Measurements from ENCODE around the gene PBRM1. TPM values are rescaled to one million over a fixed set of nuclear protein-coding genes. Genes with fewer than 3 reads are reported as not detected.
"Not testable (repeated sequence)": the region's sequence is repeated elsewhere in the genome, so short reads cannot be mapped to it uniquely, and the experiment has no call there.

The PBRM1 gene
- total RNA-seq (125 TPM), polyA plus RNA-seq (25.1 TPM)

- under 1% methylated on average over 82 of the region's 82 CpGs for WGBS
- H3K4me3 ChIP-seq (ENCODE audit: low read depth, low read length) = peak within 1 kb of the TSS; percentile 62
- peak within 1 kb of the TSS; percentile 99 for H3K27ac ChIP-seq (ENCODE audit: low read depth)
- H3K36me3 ChIP-seq (ENCODE audit: insufficient read depth) = peaks cover 7% of the 10 kb centered on the region
- H3K4me1 ChIP-seq (ENCODE audit: insufficient read depth) = no peaks in the 10 kb centered on the region
- peak; percentile 81 for DNase-seq (ENCODE audit: extremely low spot score)
Measured at GRCh38 chr3:52685709-52686691, at the start of gene PBRM1, which contains the start of gene GNL3. PBRM1 (minus strand) TSS chr3:52685913. GNL3 (plus strand) TSS chr3:52686032; CDS start chr3:52686093, 61 bp downstream.

- DNase-seq (ENCODE audit: extremely low spot score) = no peak
- WGBS = 93% methylated on average over 10 of the region's 10 CpGs
- H3K4me1 ChIP-seq (ENCODE audit: insufficient read depth) = no peaks in the 10 kb centered on the region
- peaks cover 9% of the 10 kb centered on the region for H3K36me3 ChIP-seq (ENCODE audit: insufficient read depth)
- H3K27ac ChIP-seq (ENCODE audit: low read depth) = no peak overlapping the region
- H3K4me3 ChIP-seq (ENCODE audit: low read depth, low read length) = no peak overlapping the region
Measured at GRCh38 chr3:52733256-52733891, 47.7 kb upstream of the PBRM1 start.

- H3K4me3 ChIP-seq (ENCODE audit: low read depth, low read length) = no peak overlapping the region
- no peak for DNase-seq (ENCODE audit: extremely low spot score)
- H3K36me3 ChIP-seq (ENCODE audit: insufficient read depth) = peaks cover 7% of the 10 kb centered on the region
- no peaks in the 10 kb centered on the region for H3K4me1 ChIP-seq (ENCODE audit: insufficient read depth)
- 96% methylated on average over 14 of the region's 14 CpGs for WGBS
- H3K27ac ChIP-seq (ENCODE audit: low read depth) = no peak overlapping the region
Measured at GRCh38 chr3:52731590-52731989, 45.9 kb upstream of the PBRM1 start.

GRCh38 chr3:52730681-52731080, 45.0 kb upstream of the PBRM1 start:
- H3K36me3 ChIP-seq (ENCODE audit: insufficient read depth) = peaks cover 7% of the 10 kb centered on the region
- no peaks in the 10 kb centered on the region for H3K4me1 ChIP-seq (ENCODE audit: insufficient read depth)
- H3K4me3 ChIP-seq (ENCODE audit: low read depth, low read length) = no peak overlapping the region
- no peak overlapping the region for H3K27ac ChIP-seq (ENCODE audit: low read depth)
- DNase-seq (ENCODE audit: extremely low spot score) = no peak

GRCh38 chr3:52728753-52729152, 43.0 kb upstream of the PBRM1 start:
- not testable (repeated sequence) for H3K4me3 ChIP-seq (ENCODE audit: low read depth, low read length); H3K36me3 ChIP-seq (ENCODE audit: insufficient read depth); H3K27ac ChIP-seq (ENCODE audit: low read depth); DNase-seq (ENCODE audit: extremely low spot score); H3K4me1 ChIP-seq (ENCODE audit: insufficient read depth)
- WGBS = 81% methylated on average over 3 of the region's 3 CpGs

GRCh38 chr3:52724511-52724910, 38.8 kb upstream of the PBRM1 start:
- Histone ChIP-seq H3K4me1 (ENCODE audit: insufficient read depth) (no peaks in the 10 kb centered on the region), H3K27ac (ENCODE audit: low read depth) (no peak overlapping the region), H3K4me3 (ENCODE audit: low read depth, low read length) (no peak overlapping the region), H3K36me3 (ENCODE audit: insufficient read depth) (no peaks in the 10 kb centered on the region)
- 100% methylated on average over 1 of the region's 1 CpG for WGBS
- DNase-seq (ENCODE audit: extremely low spot score) = no peak

GRCh38 chr3:52723935-52724334, 38.2 kb upstream of the PBRM1 start:
- H3K4me3 ChIP-seq (ENCODE audit: low read depth, low read length) = no peak overlapping the region
- DNase-seq (ENCODE audit: extremely low spot score) = no peak
- H3K36me3 ChIP-seq (ENCODE audit: insufficient read depth) = no peaks in the 10 kb centered on the region
- H3K27ac ChIP-seq (ENCODE audit: low read depth) = no peak overlapping the region
- 96% methylated on average over 5 of the region's 5 CpGs for WGBS
- H3K4me1 ChIP-seq (ENCODE audit: insufficient read depth) = no peaks in the 10 kb centered on the region

- no peak overlapping the region for H3K27ac ChIP-seq (ENCODE audit: low read depth)
- H3K36me3 ChIP-seq (ENCODE audit: insufficient read depth) = no peaks in the 10 kb centered on the region
- no peak overlapping the region for H3K4me3 ChIP-seq (ENCODE audit: low read depth, low read length)
- no peaks in the 10 kb centered on the region for H3K4me1 ChIP-seq (ENCODE audit: insufficient read depth)
- WGBS = 97% methylated on average over 7 of the region's 7 CpGs
- DNase-seq (ENCODE audit: extremely low spot score) = no peak
Measured at GRCh38 chr3:52722491-52722890, 36.8 kb upstream of the PBRM1 start.

GRCh38 chr3:52721730-52722008, 36.0 kb upstream of the PBRM1 start:
- Histone ChIP-seq H3K4me3 (ENCODE audit: low read depth, low read length) (no peak overlapping the region), H3K4me1 (ENCODE audit: insufficient read depth) (no peaks in the 10 kb centered on the region), H3K36me3 (ENCODE audit: insufficient read depth) (no peaks in the 10 kb centered on the region), H3K27ac (ENCODE audit: low read depth) (no peak overlapping the region)
- DNase-seq (ENCODE audit: extremely low spot score) = no peak
- WGBS = 94% methylated on average over 1 of the region's 1 CpG

- H3K4me3 ChIP-seq (ENCODE audit: low read depth, low read length) = no peak overlapping the region
- WGBS = 87% methylated on average over 6 of the region's 6 CpGs
- no peaks in the 10 kb centered on the region for H3K4me1 ChIP-seq (ENCODE audit: insufficient read depth)
- no peaks in the 10 kb centered on the region for H3K36me3 ChIP-seq (ENCODE audit: insufficient read depth)
- no peak overlapping the region for H3K27ac ChIP-seq (ENCODE audit: low read depth)
- no peak for DNase-seq (ENCODE audit: extremely low spot score)
Measured at GRCh38 chr3:52721002-52721729, 35.5 kb upstream of the PBRM1 start.

GRCh38 chr3:52719618-52720017, 33.9 kb upstream of the PBRM1 start:
- H3K4me1 ChIP-seq (ENCODE audit: insufficient read depth) = no peaks in the 10 kb centered on the region
- no peaks in the 10 kb centered on the region for H3K36me3 ChIP-seq (ENCODE audit: insufficient read depth)
- no peak overlapping the region for H3K27ac ChIP-seq (ENCODE audit: low read depth)
- no peak overlapping the region for H3K4me3 ChIP-seq (ENCODE audit: low read depth, low read length)
- no peak for DNase-seq (ENCODE audit: extremely low spot score)

- 90% methylated on average over 11 of the region's 11 CpGs for WGBS
- DNase-seq (ENCODE audit: extremely low spot score) = no peak
- Histone ChIP-seq H3K36me3 (ENCODE audit: insufficient read depth) (no peaks in the 10 kb centered on the region), H3K27ac (ENCODE audit: low read depth) (no peak overlapping the region), H3K4me3 (ENCODE audit: low read depth, low read length) (no peak overlapping the region), H3K4me1 (ENCODE audit: insufficient read depth) (no peaks in the 10 kb centered on the region)
Measured at GRCh38 chr3:52715714-52716305, 30.1 kb upstream of the PBRM1 start.
